Calu3 (cell line): Measurements from ENCODE around the gene FAM3C. TPM values are rescaled to one million over a fixed set of nuclear protein-coding genes. Genes with fewer than 3 reads are reported as not detected.

Experiments used
- BruUV-seq: library from RNA; stranded (reverse); fragments of 400-500 nt; replicated peaks from 2 replicates; lab custom pipeline; 2021; lab: Mats Ljungman, UMichigan
- CTCF ChIA-PET: fragments of 300-600 bp; sonication (Branson Sonifier 250); formaldehyde crosslinking; loops from one replicate; lab custom pipeline; 2022; ENCODE audit warnings: antibody characterized with exemption; lab: Charles Lee
- DNase-seq: peaks from one replicate; pipeline ENCODE4 v3.0.0; 2022
- H3K27ac Mint-ChIP-seq: one replicate; pipeline ENCODE4 v1.8.0; 2022; ENCODE audit warnings: mixed read lengths; ENCODE audit not compliant: unreplicated experiment
- H3K27me3 Mint-ChIP-seq: one replicate; pipeline ENCODE4 v1.8.0; 2022; ENCODE audit warnings: mixed read lengths; ENCODE audit not compliant: unreplicated experiment
- H3K36me3 Mint-ChIP-seq: one replicate; pipeline ENCODE4 v1.8.0; 2022; ENCODE audit warnings: mild to moderate bottlenecking, moderate library complexity, mixed read lengths; ENCODE audit not compliant: insufficient read depth, unreplicated experiment
- H3K4me1 Mint-ChIP-seq: one replicate; pipeline ENCODE4 v1.8.0; 2022; ENCODE audit warnings: mild to moderate bottlenecking, low read depth, mixed read lengths; ENCODE audit not compliant: unreplicated experiment
- H3K4me3 Mint-ChIP-seq: one replicate; pipeline ENCODE4 v1.8.0; 2022; ENCODE audit warnings: mild to moderate bottlenecking, low read depth, moderate library complexity, mixed read lengths; ENCODE audit not compliant: unreplicated experiment
- H3K9me3 Mint-ChIP-seq: one replicate; pipeline ENCODE4 v1.8.0; 2022; ENCODE audit warnings: low read depth, mixed read lengths; ENCODE audit not compliant: unreplicated experiment
- intact Hi-C: fragments of 100-400 bp; cut with micrococcal nuclease; formaldehyde crosslinking; loops from one replicate; pipeline ENCODE4 v1.10.0; 2022; ENCODE audit not compliant: unreplicated experiment
- total RNA-seq: library from RNA; stranded (reverse); gene quantifications from 2 replicates; pipeline ENCODE4 v1.2.3, GENCODE V29; 2022
- TF ChIP-seq, protein P1 (sequence below): fragments of 200-600 bp; IDR thresholded peaks from one replicate; pipeline ENCODE4 v1.8.0; 2022; ENCODE audit warnings: antibody characterized with exemption; ENCODE audit not compliant: unreplicated experiment

The FAM3C gene
- total RNA-seq, 1 experiment from 2014 or later, result 206 TPM

DNA sequence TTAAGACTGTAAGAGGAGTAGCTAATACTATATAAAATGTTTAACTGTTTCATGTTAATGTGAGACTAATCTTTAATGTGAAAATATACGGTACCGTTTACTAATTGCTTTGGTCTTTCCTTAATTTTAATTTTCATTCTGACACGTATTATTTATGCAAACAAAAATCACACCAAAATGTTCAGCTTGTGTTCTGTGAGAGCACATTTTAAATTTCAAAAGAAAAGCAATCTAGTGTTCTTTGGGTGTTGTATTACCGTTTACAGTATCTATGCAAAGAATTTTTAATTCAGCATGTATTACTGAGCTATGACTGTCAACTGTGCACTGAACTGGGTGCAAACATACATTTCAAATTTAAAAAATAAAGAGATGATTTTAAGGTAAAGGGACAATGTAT lies 65.1 kb downstream of the FAM3C start:
- Mint-ChIP-seq H3K27ac (no peak overlapping the region), H3K27me3 (peaks cover 26% of the 10 kb centered on the region), H3K9me3 (no peaks in the 10 kb centered on the region), H3K4me3 (no peak overlapping the region), H3K4me1 (peaks cover 9% of the 10 kb centered on the region), H3K36me3 (peaks cover 20% of the 10 kb centered on the region)
- no TSS peak for BruUV-seq
- DNase-seq, result no peak
- intact Hi-C loops, result loop anchor here (10.0 kb wide), 1 partner anchor 346 kb away; the partner anchor contains the start of gene CPED1
- CTCF ChIA-PET, result no interaction called here
- TF ChIP-seq, protein P1, sequence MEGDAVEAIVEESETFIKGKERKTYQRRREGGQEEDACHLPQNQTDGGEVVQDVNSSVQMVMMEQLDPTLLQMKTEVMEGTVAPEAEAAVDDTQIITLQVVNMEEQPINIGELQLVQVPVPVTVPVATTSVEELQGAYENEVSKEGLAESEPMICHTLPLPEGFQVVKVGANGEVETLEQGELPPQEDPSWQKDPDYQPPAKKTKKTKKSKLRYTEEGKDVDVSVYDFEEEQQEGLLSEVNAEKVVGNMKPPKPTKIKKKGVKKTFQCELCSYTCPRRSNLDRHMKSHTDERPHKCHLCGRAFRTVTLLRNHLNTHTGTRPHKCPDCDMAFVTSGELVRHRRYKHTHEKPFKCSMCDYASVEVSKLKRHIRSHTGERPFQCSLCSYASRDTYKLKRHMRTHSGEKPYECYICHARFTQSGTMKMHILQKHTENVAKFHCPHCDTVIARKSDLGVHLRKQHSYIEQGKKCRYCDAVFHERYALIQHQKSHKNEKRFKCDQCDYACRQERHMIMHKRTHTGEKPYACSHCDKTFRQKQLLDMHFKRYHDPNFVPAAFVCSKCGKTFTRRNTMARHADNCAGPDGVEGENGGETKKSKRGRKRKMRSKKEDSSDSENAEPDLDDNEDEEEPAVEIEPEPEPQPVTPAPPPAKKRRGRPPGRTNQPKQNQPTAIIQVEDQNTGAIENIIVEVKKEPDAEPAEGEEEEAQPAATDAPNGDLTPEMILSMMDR, result no peak

DNA sequence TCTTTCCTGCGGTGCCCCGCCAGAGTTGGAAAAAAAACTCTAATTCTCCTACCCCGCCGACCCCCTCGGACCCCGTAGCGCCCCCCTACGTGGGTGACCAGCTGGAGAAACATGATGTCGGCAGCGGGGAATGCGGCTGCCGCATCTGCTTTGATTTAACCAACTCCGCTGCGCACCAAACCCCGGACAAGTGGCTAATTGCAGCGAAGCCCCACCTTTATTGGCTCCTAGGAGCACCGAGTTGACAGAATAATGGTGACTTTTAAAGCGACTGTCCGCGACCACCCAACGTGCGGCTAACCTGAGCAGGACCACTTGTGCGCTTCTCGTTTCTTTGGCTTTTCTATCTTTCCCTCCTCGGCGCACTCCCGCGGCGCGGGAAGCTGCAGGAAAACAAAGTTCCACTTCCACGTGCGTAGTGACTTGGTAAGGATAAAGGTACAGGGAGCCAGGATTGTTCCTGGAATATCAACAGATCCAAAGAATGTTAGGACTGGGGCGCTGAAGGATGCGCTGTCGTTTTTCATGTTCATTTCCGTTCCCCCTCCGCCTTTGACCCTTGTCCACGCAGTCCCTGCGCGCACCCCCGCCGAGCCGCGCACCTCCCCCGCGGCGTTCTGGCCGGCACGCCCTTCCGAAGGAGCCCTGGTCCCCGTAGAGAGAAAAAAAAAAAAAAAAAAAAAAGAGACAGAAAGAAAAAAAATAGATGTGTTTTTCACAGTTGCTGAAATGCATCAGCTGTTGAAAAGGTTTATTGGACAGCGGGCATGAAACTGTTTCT lies 65.9 kb downstream of the FAM3C start:
- BruUV-seq, result no TSS peak
- intact Hi-C loops, result loop anchor here (10.0 kb wide), 1 partner anchor 345 kb away; the partner anchor contains the start of gene CPED1
- Mint-ChIP-seq H3K4me1 (peaks cover 9% of the 10 kb centered on the region), H3K27ac (no peak overlapping the region), H3K27me3 (peaks cover 26% of the 10 kb centered on the region), H3K36me3 (peaks cover 20% of the 10 kb centered on the region), H3K9me3 (no peaks in the 10 kb centered on the region), H3K4me3 (peak overlapping the region; percentile 76)
- DNase-seq, result no peak
- TF ChIP-seq, protein P1, result no peak
- CTCF ChIA-PET, result interaction anchor here (0.7 to 1.4 kb wide), 3 partner anchors 137 to 664 kb away, joined by 3 to 5 read pairs (median 4); no protein-coding TSS in a partner anchor

DNA sequence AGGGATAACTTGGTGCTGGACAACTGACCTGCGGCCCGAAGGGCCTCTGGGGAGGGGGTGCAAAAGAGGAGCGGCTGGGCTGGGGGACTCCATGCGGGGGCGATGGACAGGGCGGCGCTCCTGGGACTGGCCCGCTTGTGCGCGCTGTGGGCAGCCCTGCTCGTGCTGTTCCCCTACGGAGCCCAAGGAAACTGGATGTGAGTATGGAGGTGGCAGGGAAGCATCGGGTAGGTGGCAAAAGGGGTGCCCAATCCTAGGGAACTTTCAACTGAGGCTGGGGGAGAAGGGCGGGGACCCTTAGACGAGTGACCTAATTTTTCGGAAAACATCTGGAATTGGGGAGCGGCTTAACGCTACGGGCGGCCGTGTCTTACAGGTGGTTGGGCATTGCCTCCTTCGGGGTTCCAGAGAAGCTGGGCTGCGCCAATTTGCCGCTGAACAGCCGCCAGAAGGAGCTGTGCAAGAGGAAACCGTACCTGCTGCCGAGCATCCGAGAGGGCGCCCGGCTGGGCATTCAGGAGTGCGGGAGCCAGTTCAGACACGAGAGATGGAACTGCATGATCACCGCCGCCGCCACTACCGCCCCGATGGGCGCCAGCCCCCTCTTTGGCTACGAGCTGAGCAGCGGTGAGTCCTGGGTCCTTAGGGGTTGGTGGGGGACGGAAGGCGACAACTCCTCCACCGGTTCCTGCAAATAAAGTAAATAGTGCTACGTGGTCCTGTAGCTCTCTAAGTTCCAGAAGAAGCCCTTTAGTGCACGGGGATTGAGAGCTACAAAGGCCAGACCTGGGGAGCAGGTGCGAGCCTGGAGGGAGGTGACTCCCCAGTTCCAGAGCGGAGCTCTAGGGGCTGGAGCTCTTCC lies 66.7 kb downstream of the FAM3C start:
- TF ChIP-seq, protein P1, result peak; percentile 19
- Mint-ChIP-seq H3K27me3 (peaks cover 26% of the 10 kb centered on the region), H3K27ac (no peak overlapping the region), H3K4me3 (peak overlapping the region; percentile 76), H3K4me1 (peaks cover 9% of the 10 kb centered on the region), H3K9me3 (no peaks in the 10 kb centered on the region), H3K36me3 (peaks cover 20% of the 10 kb centered on the region)
- intact Hi-C loops, result loop anchor here (10.0 kb wide), 1 partner anchor 345 kb away; the partner anchor contains the start of gene CPED1
- CTCF ChIA-PET, result interaction anchor here (0.7 to 1.4 kb wide), 3 partner anchors 137 to 665 kb away, joined by 3 to 5 read pairs (median 4); no protein-coding TSS in a partner anchor
- BruUV-seq, result no TSS peak
- DNase-seq, result peak; percentile 71

DNA sequence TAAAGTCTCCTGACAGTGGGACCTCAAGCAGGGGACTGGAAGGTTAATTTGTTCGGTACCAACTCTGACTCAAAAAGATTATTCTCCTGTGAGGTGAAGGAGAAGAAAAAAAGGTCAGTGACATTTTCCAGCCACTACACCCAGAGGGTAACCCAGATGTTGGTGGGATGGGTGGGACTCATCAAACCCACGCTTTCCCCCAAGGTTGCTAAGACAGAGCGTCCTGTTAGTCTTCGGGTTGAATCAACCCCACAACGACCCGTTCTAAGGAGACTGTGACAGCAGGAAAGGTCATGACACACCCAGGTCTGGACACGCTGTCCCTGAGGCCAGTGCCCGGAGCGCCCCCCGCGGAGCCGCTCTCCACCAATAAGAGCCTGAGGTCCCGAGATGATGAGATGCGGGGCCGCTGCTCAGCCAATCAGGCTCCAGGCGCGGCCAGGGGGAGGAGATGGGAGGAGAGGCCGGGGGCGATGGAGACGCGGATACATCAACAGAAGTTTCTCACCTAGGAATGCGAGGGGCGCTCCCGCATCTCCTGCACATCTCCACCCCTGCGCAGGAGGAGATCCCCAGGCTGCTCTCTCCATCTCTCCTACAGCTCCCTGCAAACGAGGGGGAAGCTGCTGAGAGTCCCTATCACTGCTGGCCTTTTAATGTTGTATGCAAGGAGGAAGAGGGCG lies 67.5 kb downstream of the FAM3C start, which contains the start of gene WNT16:
WNT16 (plus strand) TSS at position 493 of the 683 bp plus-strand sequence. CDS start 293 bp downstream, outside the sequence.
- H3K4me3 Mint-ChIP-seq, result peak within 1 kb of the TSS; percentile 76
- intact Hi-C loops, result no loop called here
- no TSS peak for BruUV-seq
- peaks cover 26% of the 10 kb centered on the region for H3K27me3 Mint-ChIP-seq
- DNase-seq, result no peak
- peaks cover 20% of the 10 kb centered on the region for H3K36me3 Mint-ChIP-seq
- TF ChIP-seq, protein P1, result no peak
- H3K27ac Mint-ChIP-seq, result no peak within 1 kb of the TSS
- CTCF ChIA-PET, result no interaction called here
- no peaks in the 10 kb centered on the region for H3K9me3 Mint-ChIP-seq
- peaks cover 9% of the 10 kb centered on the region for H3K4me1 Mint-ChIP-seq
